Right atrium auricular region (tissue), 2 donors: ENCODE data around the gene PUS7L. TPM values are rescaled to one million over a fixed set of nuclear protein-coding genes. Genes with fewer than 3 reads are reported as not detected.

Experiments
- DNase-seq: peaks from one replicate; pipeline ENCODE4 v3.0.0-alpha.2; 2019; ENCODE audit warnings: low spot score
- H3K27ac ChIP-seq, 2 donors: fragments of 200-600 bp; sonication (generic); 1 replicate in 1 of 2; 2 replicates in 1 of 2; pipeline ENCODE4 v1.5.1; 2016 to 2019
- H3K27me3 ChIP-seq, 2 donors: fragments of 200-600 bp; sonication (generic); one replicate each; pipeline versions ENCODE4 v1.5.1 to v1.6.0; 2017 to 2019
- H3K36me3 ChIP-seq: fragments of 200-600 bp; sonication (generic); one replicate; pipeline ENCODE4 v1.5.1; 2016
- H3K4me1 ChIP-seq, 2 donors: fragments of 200-600 bp; sonication (generic); one replicate each; pipeline versions ENCODE4 v1.5.1 to v1.6.0; 2017 to 2019
- H3K4me3 ChIP-seq, 2 donors: fragments of 200-600 bp; sonication (generic); 1 replicate in 1 of 2; 2 replicates in 1 of 2; pipeline ENCODE4 v1.5.1; 2017 to 2019; ENCODE audit warnings: mild to moderate bottlenecking in 1 of 2, moderate library complexity in 1 of 2
- H3K9me3 ChIP-seq, 2 donors: fragments of 200-600 bp; sonication (generic); one replicate each; pipeline ENCODE4 v1.5.1; 2019
- CTCF ChIP-seq, 2 donors: fragments of 200-600 bp; sonication (generic); IDR thresholded peaks; one replicate each; pipeline ENCODE4 v1.5.1; 2019; ENCODE audit warnings: antibody characterized with exemption in 2 of 2
- total RNA-seq, 2 donors: library from RNA; depleted of rRNA; stranded (reverse); fragments of >200 nt; gene quantifications; one replicate each; pipeline ENCODE4 v1.1.0, GENCODE V29; 2016

Gene PUS7L
- total RNA-seq, 2 donors from 2014 or later: 3.8 to 4.6 TPM

GRCh38 chr12:43733687-43734086, 24.9 kb downstream of the PUS7L start:
- no peak for DNase-seq
- Histone ChIP-seq H3K4me1 (no peaks in the 10 kb centered on the region), H3K27me3 (no peaks in the 10 kb centered on the region), H3K4me3 (no peak overlapping the region), H3K9me3 (no peaks in the 10 kb centered on the region), H3K27ac (no peak overlapping the region), H3K36me3 (peaks cover 21% of the 10 kb centered on the region)
- TF ChIP-seq CTCF (IDR thresholded peaks at IDR 0.05): no peak

- Histone ChIP-seq H3K4me3 (no peak overlapping the region), H3K27ac (no peak overlapping the region), H3K36me3 (no peaks in the 10 kb centered on the region), H3K9me3 (no peaks in the 10 kb centered on the region), H3K4me1 (no peaks in the 10 kb centered on the region), H3K27me3 (no peaks in the 10 kb centered on the region)
- no peak for TF ChIP-seq CTCF (IDR thresholded peaks at IDR 0.05)
- no peak for DNase-seq
Measured at GRCh38 chr12:43730283-43730682, 28.3 kb downstream of the PUS7L start.

GRCh38 chr12:43728698-43729097, 29.9 kb downstream of the PUS7L start:
- no peak for TF ChIP-seq CTCF (IDR thresholded peaks at IDR 0.05)
- Histone ChIP-seq H3K4me1 (no peaks in the 10 kb centered on the region), H3K36me3 (no peaks in the 10 kb centered on the region), H3K4me3 (no peak overlapping the region), H3K9me3 (no peaks in the 10 kb centered on the region), H3K27me3 (no peaks in the 10 kb centered on the region), H3K27ac (no peak overlapping the region)
- DNase-seq: no peak

- Histone ChIP-seq H3K4me3 (no peak overlapping the region), H3K4me1 (no peaks in the 10 kb centered on the region), H3K27ac (no peak overlapping the region), H3K9me3 (no peaks in the 10 kb centered on the region), H3K36me3 (no peaks in the 10 kb centered on the region), H3K27me3 (no peaks in the 10 kb centered on the region)
- DNase-seq: no peak
- TF ChIP-seq CTCF (IDR thresholded peaks at IDR 0.05): no peak
Measured at GRCh38 chr12:43728117-43728516, 30.5 kb downstream of the PUS7L start.

GRCh38 chr12:43723134-43723533, 35.5 kb downstream of the PUS7L start:
- Histone ChIP-seq H3K27me3 (no peaks in the 10 kb centered on the region), H3K36me3 (no peaks in the 10 kb centered on the region), H3K9me3 (no peaks in the 10 kb centered on the region), H3K4me1 (no peaks in the 10 kb centered on the region), H3K4me3 (no peak overlapping the region), H3K27ac (no peak overlapping the region)
- TF ChIP-seq CTCF (IDR thresholded peaks at IDR 0.05): no peak
- DNase-seq: no peak

- Histone ChIP-seq H3K4me3 (no peak overlapping the region), H3K36me3 (no peaks in the 10 kb centered on the region), H3K27ac (no peak overlapping the region), H3K9me3 (no peaks in the 10 kb centered on the region), H3K4me1 (no peaks in the 10 kb centered on the region), H3K27me3 (no peaks in the 10 kb centered on the region)
- no peak for TF ChIP-seq CTCF (IDR thresholded peaks at IDR 0.05)
- no peak for DNase-seq
Measured at GRCh38 chr12:43722621-43723020, 36.0 kb downstream of the PUS7L start.
